HFFc6 (cell line): ENCODE measurements around the gene KRT35. TPM values are rescaled to one million over a fixed set of nuclear protein-coding genes. Genes with fewer than 3 reads are reported as not detected.
A peak's percentile ranks its signal among the peaks of the same experiment; 100 is the strongest.

Experiments
- DNase-seq: peaks from one replicate; pipeline ENCODE4 v3.0.0-alpha.2; 2018
- H3K27ac Mint-ChIP-seq: 2 replicates; pipeline ENCODE4 v1.8.0; 2020; ENCODE audit warnings: mild to moderate bottlenecking, mixed read lengths
- H3K27me3 Mint-ChIP-seq: 2 replicates; pipeline ENCODE4 v1.8.0; 2021; ENCODE audit warnings: mild to moderate bottlenecking, moderate library complexity, mixed read lengths; ENCODE audit not compliant: insufficient read depth
- H3K36me3 Mint-ChIP-seq: 2 replicates; pipeline ENCODE4 v1.8.0; 2021; ENCODE audit warnings: low read depth, mixed read lengths
- H3K4me1 Mint-ChIP-seq: 2 replicates; pipeline ENCODE4 v1.8.0; 2020; ENCODE audit warnings: low read depth, mixed read lengths
- H3K4me3 Mint-ChIP-seq: 2 replicates; pipeline ENCODE4 v1.8.0; 2020; ENCODE audit warnings: mild to moderate bottlenecking, moderate library complexity, mixed read lengths
- H3K9me3 Mint-ChIP-seq: 2 replicates; pipeline ENCODE4 v1.8.0; 2020; ENCODE audit warnings: mild to moderate bottlenecking, mixed read lengths
- CTCF ChIP-seq: fragments of 200-600 bp; sonication (generic); IDR thresholded peaks from 2 replicates; pipeline ENCODE4 v1.5.0; 2021; ENCODE audit warnings: antibody characterized with exemption, mild to moderate bottlenecking
- total RNA-seq, 6 experiments: library from RNA; stranded (reverse); fragmentation: NEBNext Ultra II Directional; extraction: Animal tissue kit (Norgen Biotek cat#: 25700); gene quantifications; 2 replicates in 1 of 6; 3 replicates in 5 of 6; pipeline ENCODE4 v1.2.3, GENCODE V29; 2021

Gene KRT35
- total RNA-seq, 6 experiments from 2014 or later = not detected

- Mint-ChIP-seq H3K4me3 (no peak overlapping the region), H3K27me3 (peaks cover 2% of the 10 kb centered on the region)
- peak; percentile 62 for DNase-seq
These were observed 29.7 kb downstream of the KRT35 start for GRCh38 chr17:41451154-41451728.

GRCh38 chr17:41449008-41449407, 31.9 kb downstream of the KRT35 start:
- peaks cover 17% of the 10 kb centered on the region for H3K9me3 Mint-ChIP-seq

More at GRCh38 chr17:41451154-41451728, 29.7 kb downstream of the KRT35 start:
- peak overlapping the region; percentile 14 for H3K27ac Mint-ChIP-seq
- H3K9me3 Mint-ChIP-seq = peaks cover 17% of the 10 kb centered on the region
- TF ChIP-seq CTCF = no peak
- peaks cover 79% of the 10 kb centered on the region for H3K4me1 Mint-ChIP-seq
- H3K36me3 Mint-ChIP-seq = peaks cover 32% of the 10 kb centered on the region

GRCh38 chr17:41448506-41448905, 32.4 kb downstream of the KRT35 start:
- Mint-ChIP-seq H3K4me3 (no peak overlapping the region), H3K9me3 (peaks cover 17% of the 10 kb centered on the region), H3K4me1 (peaks cover 88% of the 10 kb centered on the region), H3K27ac (no peak overlapping the region; the same call in 1 of the 2 replicates), H3K27me3 (peaks cover 4% of the 10 kb centered on the region), H3K36me3 (peaks cover 28% of the 10 kb centered on the region)
- DNase-seq = no peak
- no peak for TF ChIP-seq CTCF

More at GRCh38 chr17:41449008-41449407, 31.9 kb downstream of the KRT35 start:
- H3K27ac Mint-ChIP-seq = no peak overlapping the region
- H3K4me3 Mint-ChIP-seq = no peak overlapping the region
- TF ChIP-seq CTCF = no peak
- peaks cover 32% of the 10 kb centered on the region for H3K36me3 Mint-ChIP-seq
- peaks cover 4% of the 10 kb centered on the region for H3K27me3 Mint-ChIP-seq
- H3K4me1 Mint-ChIP-seq = peaks cover 84% of the 10 kb centered on the region
- DNase-seq = no peak

GRCh38 chr17:41446806-41447205, 34.1 kb downstream of the KRT35 start:
- Mint-ChIP-seq H3K27me3 (peaks cover 4% of the 10 kb centered on the region), H3K27ac (peak overlapping the region; percentile 68), H3K4me3 (peak overlapping the region; percentile 53), H3K36me3 (peaks cover 16% of the 10 kb centered on the region), H3K9me3 (peaks cover 6% of the 10 kb centered on the region), H3K4me1 (peaks cover 96% of the 10 kb centered on the region)
- peak; percentile 80 for DNase-seq
- TF ChIP-seq CTCF = no peak

GRCh38 chr17:41444640-41445039, 36.3 kb downstream of the KRT35 start:
- Mint-ChIP-seq H3K4me1 (peaks cover 82% of the 10 kb centered on the region), H3K9me3 (0 out of 2 replicates have a peak, but pooled peaks cover 4% of the 10 kb centered on the region), H3K27me3 (peaks cover 4% of the 10 kb centered on the region), H3K4me3 (no peak overlapping the region), H3K27ac (0 out of 2 replicates have a peak overlapping the region, but pooled peaks have one; percentile 53), H3K36me3 (peaks cover 9% of the 10 kb centered on the region)
- no peak for DNase-seq
- TF ChIP-seq CTCF = no peak
